GM23338 (cell line): ENCODE measurements around the gene LUZP2. TPM values are rescaled to one million over a fixed set of nuclear protein-coding genes. Genes with fewer than 3 reads are reported as not detected.

Experiments
- ATAC-seq: fragments of 200-7000 bp; cut with Tn5 transposase; 3 replicates; pipeline ENCODE4 v1.9.1; 2020
- DNase-seq: peaks from one replicate; pipeline ENCODE4 v3.0.0-alpha.2; 2015; ENCODE audit warnings: low spot score
- H2AFZ ChIP-seq: fragments of 200-600 bp; sonication (generic); 2 replicates; pipeline ENCODE4 v1.8.0; 2016; ENCODE audit warnings: antibody characterized with exemption, mild to moderate bottlenecking, moderate library complexity
- H3F3A ChIP-seq: fragments of 200-600 bp; sonication (generic); replicated peaks from 2 replicates; pipeline ENCODE4 v1.8.0; 2017; ENCODE audit warnings: antibody characterized with exemption, mixed run types, low read depth
- H3K27ac ChIP-seq: fragments of 200-600 bp; sonication (generic); 2 replicates; pipeline ENCODE4 v1.6.1; 2016; ENCODE audit warnings: low read depth
- H3K27me3 ChIP-seq: fragments of 200-600 bp; sonication (generic); 2 replicates; pipeline ENCODE4 v1.8.0; 2016; ENCODE audit warnings: mild to moderate bottlenecking, mixed run types, moderate library complexity; ENCODE audit not compliant: insufficient read depth
- H3K36me3 ChIP-seq: fragments of 200-600 bp; sonication (generic); 2 replicates; pipeline ENCODE4 v1.8.0; 2016; ENCODE audit warnings: mild to moderate bottlenecking; ENCODE audit not compliant: insufficient read depth
- H3K4me1 ChIP-seq: fragments of 200-600 bp; sonication (generic); 2 replicates; pipeline ENCODE4 v1.8.0; 2016; ENCODE audit warnings: mild to moderate bottlenecking, moderate library complexity; ENCODE audit not compliant: insufficient read depth
- H3K4me2 ChIP-seq: fragments of 200-600 bp; sonication (generic); 2 replicates; pipeline ENCODE4 v1.7.1; 2017; ENCODE audit warnings: mixed run types
- H3K4me3 ChIP-seq: fragments of 200-600 bp; sonication (generic); 2 replicates; pipeline ENCODE4 v1.6.1; 2016; ENCODE audit warnings: mixed run types
- H3K79me2 ChIP-seq: fragments of 200-600 bp; sonication (generic); replicated peaks from 2 replicates; pipeline ENCODE4 v1.8.0; 2017; ENCODE audit warnings: mild to moderate bottlenecking; ENCODE audit not compliant: insufficient read depth
- H3K9me2 ChIP-seq: fragments of 200-600 bp; sonication (generic); 2 replicates; pipeline ENCODE4 v1.8.0; 2017; ENCODE audit not compliant: insufficient read depth
- H4K20me1 ChIP-seq: fragments of 200-600 bp; sonication (generic); replicated peaks from 2 replicates; pipeline ENCODE4 v1.8.0; 2017; ENCODE audit warnings: mild to moderate bottlenecking; ENCODE audit not compliant: insufficient read depth
- H3K27ac Mint-ChIP-seq: 2 replicates; pipeline ENCODE4 v1.8.0; 2020; ENCODE audit warnings: inconsistent platforms, mild to moderate bottlenecking, moderate library complexity, mixed read lengths
- H3K27me3 Mint-ChIP-seq: 3 replicates; pipeline ENCODE4 v1.8.0; 2022; ENCODE audit warnings: low read depth, mild to moderate bottlenecking, moderate library complexity, mixed read lengths, inconsistent platforms; ENCODE audit not compliant: insufficient read depth, poor library complexity
- H3K36me3 Mint-ChIP-seq: 3 replicates; pipeline ENCODE4 v1.8.0; 2021; ENCODE audit warnings: low read depth, mild to moderate bottlenecking, inconsistent platforms, moderate library complexity, mixed read lengths
- H3K4me1 Mint-ChIP-seq: 3 replicates; pipeline ENCODE4 v1.8.0; 2020; ENCODE audit warnings: mild to moderate bottlenecking, inconsistent platforms, mixed read lengths
- H3K4me3 Mint-ChIP-seq: 3 replicates; pipeline ENCODE4 v1.8.0; 2021; ENCODE audit warnings: moderate library complexity, mild to moderate bottlenecking, inconsistent platforms, mixed read lengths
- H3K9me3 Mint-ChIP-seq: 3 replicates; pipeline ENCODE4 v1.8.0; 2020; ENCODE audit warnings: moderate library complexity, mild to moderate bottlenecking, inconsistent platforms, mixed read lengths
- CREB1 ChIP-seq: fragments of 250-450 bp; sonication (Bioruptor Pico); IDR thresholded peaks from 2 replicates; pipeline ENCODE4 v1.5.0; 2020; ENCODE audit warnings: low read depth, mild to moderate bottlenecking, moderate library complexity
- CTCF ChIP-seq, 2 experiments: fragments of 200-600 bp in 1 of 2; sonication (generic) in 1 of 2; conservative IDR thresholded peaks; 2 replicates each; pipeline versions ENCODE4 v1.5.1 to v1.6.1; 2016 to 2017; ENCODE audit warnings: antibody characterized with exemption in 2 of 2, low read depth in 2 of 2, mild to moderate bottlenecking in 2 of 2, moderate library complexity in 1 of 2
- ETS1 ChIP-seq: IDR thresholded peaks from 2 replicates; pipeline ENCODE4 v1.6.1; 2016; ENCODE audit warnings: antibody characterized with exemption
- EZH2 ChIP-seq: fragments of 200-600 bp; sonication (generic); IDR thresholded peaks from one replicate; pipeline ENCODE4 v1.8.0; 2017; ENCODE audit warnings: antibody characterized with exemption, mild to moderate bottlenecking, low read depth; ENCODE audit not compliant: unreplicated experiment
- EZH2phosphoT487 ChIP-seq: fragments of 200-600 bp; sonication (generic); IDR thresholded peaks from one replicate; pipeline ENCODE4 v1.8.1; 2018; ENCODE audit warnings: antibody characterized with exemption; ENCODE audit not compliant: unreplicated experiment
- JUNB ChIP-seq: IDR thresholded peaks from one replicate; pipeline ENCODE4 v1.6.1; 2016; ENCODE audit warnings: antibody characterized with exemption; ENCODE audit not compliant: unreplicated experiment
- NANOG ChIP-seq: IDR thresholded peaks from 2 replicates; pipeline ENCODE4 v1.6.1; 2016; ENCODE audit warnings: antibody characterized with exemption, borderline replicate concordance
- POLR2AphosphoS5 ChIP-seq: IDR thresholded peaks from 2 replicates; pipeline ENCODE4 v1.6.1; 2016; ENCODE audit warnings: antibody characterized with exemption, low read depth
- REST ChIP-seq: IDR thresholded peaks from one replicate; pipeline ENCODE4 v1.6.1; 2018; ENCODE audit warnings: antibody characterized with exemption; ENCODE audit not compliant: unreplicated experiment
- STAT1 ChIP-seq: IDR thresholded peaks from one replicate; pipeline ENCODE4 v1.6.1; 2016; ENCODE audit warnings: antibody characterized with exemption; ENCODE audit not compliant: unreplicated experiment
- ZNF114 ChIP-seq: fragments of 250-450 bp; sonication (Bioruptor Pico); IDR thresholded peaks from 2 replicates; pipeline ENCODE4 v1.5.0; 2020; ENCODE audit warnings: mild to moderate bottlenecking, moderate library complexity
- ZNF331 ChIP-seq: fragments of 250-450 bp; sonication (Bioruptor Pico); IDR thresholded peaks from 2 replicates; pipeline ENCODE4 v1.5.0; 2020; ENCODE audit warnings: low read depth, mild to moderate bottlenecking, moderate library complexity
- ZNF462 ChIP-seq: fragments of 250-450 bp; sonication (Bioruptor Pico); IDR thresholded peaks from 2 replicates; pipeline ENCODE4 v1.5.0; 2020; ENCODE audit warnings: mild to moderate bottlenecking, moderate library complexity
- polyA plus RNA-seq: library from polyadenylated mRNA; unstranded; fragments of >200 nt; fragmentation: Nextera tagmentation; extraction: Ambion mirVana; gene quantifications from 2 replicates; pipeline ENCODE4 v1.2.1, GENCODE V29; 2016
- total RNA-seq: library from RNA; depleted of rRNA; stranded (reverse); fragments of >200 nt; shearing (Covaris generic); gene quantifications from 2 replicates; pipeline ENCODE4 v1.2.3, GENCODE V29; 2014

Gene LUZP2
- total and polyA plus RNA-seq, 2 experiments from 2014 or later: 2.0 to 9.2 TPM

- H2AFZ ChIP-seq: no peak overlapping the region
- TF ChIP-seq EZH2 (no peak), ZNF331 (CRISPR knock-in tag) (no peak), NANOG (no peak), ZNF462 (CRISPR knock-in tag) (no peak), STAT1 (no peak), ZNF114 (CRISPR knock-in tag) (no peak), REST (no peak), JUNB (no peak), CREB1 (CRISPR knock-in tag) (no peak), EZH2phosphoT487 (no peak), ETS1 (no peak), POLR2AphosphoS5 (no peak), CTCF (conservative IDR thresholded peaks at IDR 0.05; ENCODE audit: low read depth in 2 of 2) (no peak)
- H3K4me1 Mint-ChIP-seq: no peaks in the 10 kb centered on the region
- ATAC-seq (no peak), DNase-seq (no peak)
- H3F3A ChIP-seq: no peaks in the 10 kb centered on the region
- peaks cover 6% of the 10 kb centered on the region; the same call in 2 of the 3 replicates for H3K9me3 Mint-ChIP-seq
- no peak overlapping the region for H3K27ac ChIP-seq
- H3K27me3 ChIP-seq: no peaks in the 10 kb centered on the region
- H3K36me3 Mint-ChIP-seq: no peaks in the 10 kb centered on the region; the same call in 2 of the 3 replicates
- no peak overlapping the region for H3K4me3 Mint-ChIP-seq
- H3K27me3 Mint-ChIP-seq: no peaks in the 10 kb centered on the region
- H3K27ac Mint-ChIP-seq: no peak overlapping the region
- H3K4me3 ChIP-seq: no peak overlapping the region
- no peaks in the 10 kb centered on the region for H3K4me1 ChIP-seq
- no peak overlapping the region for H3K4me2 ChIP-seq
- H3K79me2 ChIP-seq: no peaks in the 10 kb centered on the region
- H4K20me1 ChIP-seq: no peaks in the 10 kb centered on the region
- H3K9me2 ChIP-seq: no peaks in the 10 kb centered on the region
- H3K36me3 ChIP-seq: 0 out of 2 replicates have a peak, but pooled peaks cover 3% of the 10 kb centered on the region
Measured at GRCh38 chr11:24716403-24716802, 219.6 kb downstream of the LUZP2 start.
